Esophagus squamous epithelium (tissue), 5 donors: ENCODE data around the gene TAF1. TPM values are rescaled to one million over a fixed set of nuclear protein-coding genes. Genes with fewer than 3 reads are reported as not detected.
"Not testable (repeated sequence)": the region's sequence is repeated elsewhere in the genome, so short reads cannot be mapped to it uniquely, and the experiment has no call there.

Experiments
- DNase-seq: peaks from one replicate; lab custom pipeline; 2025; lab: John Stamatoyannopoulos, UW
- H3K27ac ChIP-seq, 4 donors: fragments of 200-600 bp; sonication (generic); one replicate each; pipeline ENCODE4 v1.5.1; 2016 to 2019; ENCODE audit warnings: mild to moderate bottlenecking in 1 of 4
- H3K27me3 ChIP-seq, 4 donors: fragments of 200-600 bp; sonication (generic); 1 replicate in 3 of 4; 2 replicates in 1 of 4; pipeline versions ENCODE4 v1.5.1 to v1.6.0; 2017 to 2021; ENCODE audit warnings: antibody characterized with exemption in 1 of 4
- H3K36me3 ChIP-seq, 3 donors: fragments of 200-600 bp; sonication (generic); one replicate each; pipeline ENCODE4 v1.5.1; 2016 to 2019
- H3K4me1 ChIP-seq, 3 donors: fragments of 200-600 bp; sonication (generic); one replicate each; pipeline ENCODE4 v1.5.1; 2017 to 2019
- H3K4me3 ChIP-seq, 4 donors: fragments of 200-600 bp; sonication (generic); 1 replicate in 3 of 4; 2 replicates in 1 of 4; pipeline ENCODE4 v1.5.1; 2016 to 2019; ENCODE audit warnings: mild to moderate bottlenecking in 2 of 4, moderate library complexity in 1 of 4
- H3K9me3 ChIP-seq, 3 donors: fragments of 200-600 bp; sonication (generic); one replicate each; pipeline ENCODE4 v1.5.1; 2016 to 2019
- CTCF ChIP-seq, 6 experiments: fragments of 450-650 bp in 4 of 6; fragments of 200-600 bp in 2 of 6; sonication (generic) in 2 of 6; IDR thresholded peaks; one replicate each; pipeline ENCODE4 v1.5.1; 2016 to 2019; ENCODE audit warnings: antibody characterized with exemption in 6 of 6, mild to moderate bottlenecking in 4 of 6, moderate library complexity in 4 of 6
- POLR2A ChIP-seq, 4 donors: fragments of 450-650 bp; IDR thresholded peaks; one replicate each; pipeline ENCODE4 v1.6.1; 2017; ENCODE audit warnings: antibody characterized with exemption in 4 of 4, mild to moderate bottlenecking in 4 of 4, moderate library complexity in 3 of 4
- WGBS, 2 donors: methylation state at CpG; one replicate each; pipeline ENCODE4 v1.1.5; 2018; 5-methylcytosine and 5-hydroxymethylcytosine counted together
- intact Hi-C: fragments of 100-400 bp; cut with DNase I; formaldehyde crosslinking; loops from one replicate; pipeline ENCODE4 v1.15.0; 2022
- total RNA-seq, 4 donors: library from RNA; depleted of rRNA; stranded (reverse); fragments of >200 nt; gene quantifications; one replicate each; pipeline ENCODE4 v1.1.0, GENCODE V29; 2016
- donor health status: DM: yes; HTN: yes; CAD: no.

The TAF1 gene
- total RNA-seq, 4 donors from 2014 or later, result 18.6 to 54.2 (median 22.6) TPM

GRCh38 chrX:71378732-71379131 lies 12.6 kb downstream of the TAF1 start:
- no peak overlapping the region for H3K4me3 ChIP-seq
- WGBS, 2 donors, result 81 to 84% methylated on average over 2 to 3 of the region's 3 CpGs

GRCh38 chrX:71391725-71392124 lies 25.6 kb downstream of the TAF1 start:
- H3K4me3 ChIP-seq, H3K27ac ChIP-seq, H3K27me3 ChIP-seq, H3K4me1 ChIP-seq, intact Hi-C loops, DNase-seq, H3K9me3 ChIP-seq: not testable (repeated sequence)
- peaks cover 0 to 100% (median 14%) of the 10 kb centered on the region in 3 donors for H3K36me3 ChIP-seq
- 100% methylated on average over 3 of the region's 4 CpGs; no CpG with 5 or more reads in 1 of the 2 donors for WGBS, 2 donors

More at GRCh38 chrX:71378732-71379131, 12.6 kb downstream of the TAF1 start:
- Histone ChIP-seq H3K4me1 (no peaks in the 10 kb centered on the region), H3K9me3 (no peaks in the 10 kb centered on the region), H3K27ac (no peak overlapping the region), H3K36me3 (peaks cover 14 to 100% (median 17%) of the 10 kb centered on the region in 3 donors), H3K27me3 (no peaks in the 10 kb centered on the region)
- intact Hi-C loops, result no loop called here
- no peak for TF ChIP-seq CTCF (IDR thresholded peaks at IDR 0.05)
- no peak for DNase-seq

GRCh38 chrX:71393919-71394318 lies 27.8 kb downstream of the TAF1 start:
- Histone ChIP-seq H3K9me3 (no peaks in the 10 kb centered on the region), H3K36me3 (peaks cover 0 to 100% (median 25%) of the 10 kb centered on the region in 3 donors), H3K27ac (no peak overlapping the region), H3K4me1 (no peaks in the 10 kb centered on the region), H3K4me3 (no peak overlapping the region), H3K27me3 (no peaks in the 10 kb centered on the region)
- whole genome bisulfite sequencing, 2 donors, result 73 to 83% methylated on average over 1 to 5 of the region's 5 CpGs
- intact Hi-C loops, result no loop called here
- TF ChIP-seq POLR2A (IDR thresholded peaks at IDR 0.05), result no peak
- TF ChIP-seq CTCF (IDR thresholded peaks at IDR 0.05), result no peak
- DNase-seq, result no peak

- intact Hi-C loops, result no loop called here
- no peak for DNase-seq
- Histone ChIP-seq H3K27ac (no peak overlapping the region), H3K9me3 (no peaks in the 10 kb centered on the region), H3K27me3 (no peaks in the 10 kb centered on the region), H3K4me3 (no peak overlapping the region), H3K4me1 (no peaks in the 10 kb centered on the region), H3K36me3 (peaks cover 0 to 100% (median 19%) of the 10 kb centered on the region in 3 donors)
- 88 to 94% methylated on average over 2 to 3 of the region's 5 CpGs for WGBS, 2 donors
- TF ChIP-seq POLR2A (IDR thresholded peaks at IDR 0.05) (no peak), CTCF (IDR thresholded peaks at IDR 0.05) (no peak)
Observed at GRCh38 chrX:71396576-71396975, 30.4 kb downstream of the TAF1 start.

- Histone ChIP-seq H3K27me3 (no peaks in the 10 kb centered on the region), H3K4me1 (no peaks in the 10 kb centered on the region), H3K27ac (no peak overlapping the region), H3K9me3 (no peaks in the 10 kb centered on the region), H3K4me3 (no peak overlapping the region), H3K36me3 (peaks cover 5 to 97% (median 11%) of the 10 kb centered on the region in 3 donors)
- DNase-seq, result no peak
- intact Hi-C loops, result no loop called here
- 88 to 89% methylated on average over 1 of the region's 1 CpG for WGBS, 2 donors
- TF ChIP-seq POLR2A (IDR thresholded peaks at IDR 0.05) (no peak), CTCF (IDR thresholded peaks at IDR 0.05) (no peak)
Observed at GRCh38 chrX:71400710-71401109, 34.6 kb downstream of the TAF1 start.

- H3K36me3 ChIP-seq, result peaks cover 0 to 59% (median 0%) of the 10 kb centered on the region in 3 donors
- H3K27ac ChIP-seq, H3K4me3 ChIP-seq, H3K4me1 ChIP-seq, DNase-seq, intact Hi-C loops, H3K27me3 ChIP-seq, H3K9me3 ChIP-seq: not testable (repeated sequence)
- 24% methylated on average over 2 of the region's 5 CpGs; no CpG with 5 or more reads in 1 of the 2 donors for WGBS, 2 donors
Observed at GRCh38 chrX:71416260-71416659, 50.1 kb downstream of the TAF1 start.
